ENCODE measurements around the gene REG3A. TPM values are rescaled to one million over a fixed set of nuclear protein-coding genes. Genes with fewer than 3 reads are reported as not detected.

Gene REG3A
- not detected in 2 replicates for total RNA-seq

DNA sequence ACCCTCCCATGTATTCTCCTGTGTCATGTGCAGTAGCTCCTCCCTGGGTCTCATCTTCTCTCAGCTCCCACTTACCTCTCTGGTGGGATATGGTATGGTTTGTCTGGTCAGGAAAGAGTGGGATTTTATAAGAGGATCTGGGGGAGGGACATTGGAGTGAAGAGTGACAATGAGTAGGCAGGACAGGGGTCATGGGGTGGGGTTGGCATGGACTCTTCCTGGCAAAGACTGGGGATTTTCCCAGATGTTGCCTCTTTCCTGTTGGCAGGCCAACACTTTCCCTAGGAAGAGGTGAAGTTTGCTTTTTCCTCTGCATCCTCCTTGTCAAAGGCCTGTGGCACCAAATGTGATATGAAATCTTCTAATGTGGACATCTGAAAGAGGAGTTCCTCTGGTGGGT lies at the start of gene REG3A:
TSS of gene REG3A (minus strand) at position 101 of the 400 bp plus-strand sequence. CDS start 348 bp downstream, outside the sequence.

DNA sequence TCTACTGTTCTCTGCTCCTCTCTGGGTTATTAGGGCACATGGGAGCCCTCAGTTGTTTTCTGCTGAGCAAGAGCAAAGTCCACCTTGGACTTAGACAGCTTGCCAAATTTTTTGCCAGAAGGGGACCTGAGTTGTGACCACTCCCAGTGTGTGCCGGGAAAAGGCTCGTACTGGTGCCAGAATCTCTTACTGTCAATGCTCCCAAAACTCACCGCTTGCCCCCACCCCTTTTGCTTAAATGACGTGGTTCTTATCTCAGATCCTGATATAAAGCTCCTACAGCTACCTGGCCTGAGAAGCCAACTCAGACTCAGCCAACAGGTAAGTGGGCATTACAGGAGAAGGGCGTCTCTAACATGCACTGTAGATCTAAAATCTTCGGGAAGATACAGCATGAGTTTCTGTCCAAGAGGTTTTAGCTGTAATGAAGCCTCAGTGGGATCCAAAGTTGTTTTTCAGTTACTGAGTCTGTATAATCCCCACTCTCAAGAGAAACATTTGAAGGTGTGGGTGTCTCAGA lies 39.3 kb downstream of the REG3A start, which contains the start of gene REG1A:
TSS of gene REG1A (plus strand) at position 295 of the 520 bp plus-strand sequence. CDS start 374 bp downstream, outside the sequence.

Other genes with a start within 250 kb of the REG3A start
- not detected in 2 replicates for gene REG3G, start 134.1 kb downstream of the REG3A start, total RNA-seq
- gene REG1B, start 71.8 kb downstream of the REG3A start, total RNA-seq, result not detected in 2 replicates
- not detected in 2 replicates for gene REG1A, start 39.3 kb downstream of the REG3A start, total RNA-seq

Measured in airway epithelial cell (primary cell).